Measurements from ENCODE around the gene STAB1. TPM values are rescaled to one million over a fixed set of nuclear protein-coding genes. Genes with fewer than 3 reads are reported as not detected.

The STAB1 gene
- total RNA-seq, 4 donors from 2014 or later, result 5.3 to 21.1 (median 14.3) TPM

GRCh38 chr3:52447512-52448355 is 47.4 kb upstream of the STAB1 start:
- no peak overlapping the region for H3K27ac ChIP-seq
- no peak for DNase-seq (ENCODE audit: low spot score in 2 of 2)

GRCh38 chr3:52450489-52451236 is 44.5 kb upstream of the STAB1 start:
- peaks cover 25% of the 10 kb centered on the region for H3K4me1 ChIP-seq
- no peak for DNase-seq (ENCODE audit: low spot score in 2 of 2)
- H3K36me3 ChIP-seq, result no peaks in the 10 kb centered on the region
- WGBS, result 79% methylated on average over 6 of the region's 11 CpGs
- TF ChIP-seq EP300 (IDR thresholded peaks at IDR 0.05) (no peak), POLR2A (IDR thresholded peaks at IDR 0.05) (no peak), POLR2AphosphoS5 (IDR thresholded peaks at IDR 0.05) (no peak)
- TF ChIP-seq, protein P1, sequence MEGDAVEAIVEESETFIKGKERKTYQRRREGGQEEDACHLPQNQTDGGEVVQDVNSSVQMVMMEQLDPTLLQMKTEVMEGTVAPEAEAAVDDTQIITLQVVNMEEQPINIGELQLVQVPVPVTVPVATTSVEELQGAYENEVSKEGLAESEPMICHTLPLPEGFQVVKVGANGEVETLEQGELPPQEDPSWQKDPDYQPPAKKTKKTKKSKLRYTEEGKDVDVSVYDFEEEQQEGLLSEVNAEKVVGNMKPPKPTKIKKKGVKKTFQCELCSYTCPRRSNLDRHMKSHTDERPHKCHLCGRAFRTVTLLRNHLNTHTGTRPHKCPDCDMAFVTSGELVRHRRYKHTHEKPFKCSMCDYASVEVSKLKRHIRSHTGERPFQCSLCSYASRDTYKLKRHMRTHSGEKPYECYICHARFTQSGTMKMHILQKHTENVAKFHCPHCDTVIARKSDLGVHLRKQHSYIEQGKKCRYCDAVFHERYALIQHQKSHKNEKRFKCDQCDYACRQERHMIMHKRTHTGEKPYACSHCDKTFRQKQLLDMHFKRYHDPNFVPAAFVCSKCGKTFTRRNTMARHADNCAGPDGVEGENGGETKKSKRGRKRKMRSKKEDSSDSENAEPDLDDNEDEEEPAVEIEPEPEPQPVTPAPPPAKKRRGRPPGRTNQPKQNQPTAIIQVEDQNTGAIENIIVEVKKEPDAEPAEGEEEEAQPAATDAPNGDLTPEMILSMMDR (IDR thresholded peaks at IDR 0.05), result no peak
- H3K27ac ChIP-seq, result no peak overlapping the region
- no peaks in the 10 kb centered on the region for H3K27me3 ChIP-seq
- H3K9me3 ChIP-seq, result no peaks in the 10 kb centered on the region
- no peak overlapping the region for H3K4me3 ChIP-seq

More at GRCh38 chr3:52447512-52448355, 47.4 kb upstream of the STAB1 start:
- Histone ChIP-seq H3K36me3 (no peaks in the 10 kb centered on the region), H3K4me1 (peaks cover 24% of the 10 kb centered on the region), H3K4me3 (no peak overlapping the region), H3K27me3 (no peaks in the 10 kb centered on the region), H3K9me3 (no peaks in the 10 kb centered on the region)
- TF ChIP-seq, protein P1 (IDR thresholded peaks at IDR 0.05), result no peak
- TF ChIP-seq POLR2A (IDR thresholded peaks at IDR 0.05) (no peak), EP300 (IDR thresholded peaks at IDR 0.05) (no peak), POLR2AphosphoS5 (IDR thresholded peaks at IDR 0.05) (no peak)
- WGBS, result 80% methylated on average over 12 of the region's 12 CpGs

GRCh38 chr3:52451237-52452083 is 43.7 kb upstream of the STAB1 start:
- Histone ChIP-seq H3K27me3 (no peaks in the 10 kb centered on the region), H3K36me3 (no peaks in the 10 kb centered on the region), H3K4me1 (peaks cover 31% of the 10 kb centered on the region), H3K9me3 (no peaks in the 10 kb centered on the region), H3K4me3 (no peak overlapping the region), H3K27ac (no peak overlapping the region)
- TF ChIP-seq, protein P1 (IDR thresholded peaks at IDR 0.05), result no peak
- no peak for TF ChIP-seq POLR2AphosphoS5 (IDR thresholded peaks at IDR 0.05)
- TF ChIP-seq EP300 (IDR thresholded peaks at IDR 0.05), result no peak
- TF ChIP-seq POLR2A (IDR thresholded peaks at IDR 0.05), result no peak
- no peak for DNase-seq (ENCODE audit: low spot score in 2 of 2)
- WGBS, result 84% methylated on average over 18 of the region's 24 CpGs

GRCh38 chr3:52452126-52452525 is 43.0 kb upstream of the STAB1 start:
- Histone ChIP-seq H3K4me3 (no peak overlapping the region), H3K9me3 (no peaks in the 10 kb centered on the region), H3K27ac (no peak overlapping the region), H3K36me3 (no peaks in the 10 kb centered on the region), H3K27me3 (no peaks in the 10 kb centered on the region), H3K4me1 (peaks cover 38% of the 10 kb centered on the region)
- TF ChIP-seq, protein P1 (IDR thresholded peaks at IDR 0.05), result no peak
- TF ChIP-seq POLR2A (IDR thresholded peaks at IDR 0.05), result no peak
- no peak for DNase-seq (ENCODE audit: low spot score in 2 of 2)
- WGBS, result 95% methylated on average over 4 of the region's 6 CpGs
